ENCODE results near the gene CREB5.

Gene CREB5

DNA sequence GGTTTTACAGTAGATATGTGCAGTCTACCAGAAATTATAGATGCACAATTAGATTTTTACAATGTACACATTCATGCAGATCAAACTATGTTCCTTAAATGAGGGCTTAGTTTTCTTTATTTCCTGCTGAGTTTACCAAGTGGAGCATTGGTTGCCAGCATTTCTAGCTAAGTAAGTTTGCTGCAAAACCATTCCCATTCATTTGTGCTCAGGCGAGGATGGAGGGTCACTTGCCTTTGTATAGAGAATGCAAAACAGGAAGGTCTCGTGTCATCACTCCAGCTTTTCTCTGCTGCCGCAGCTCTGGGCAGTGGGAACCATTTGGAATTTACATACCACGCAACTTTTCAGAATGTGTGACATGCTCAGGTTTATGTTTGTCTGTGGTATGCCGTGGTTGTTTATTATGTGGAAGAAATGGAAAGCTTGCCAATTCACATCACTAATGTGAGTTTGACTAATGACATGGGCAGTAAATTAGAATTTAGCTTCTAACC is 347.2 kb downstream of the CREB5 start:
- Histone ChIP-seq H4K20me1 (ENCODE audit: insufficient read depth) (no peaks in the 10 kb centered on the region), H3K4me3 (IDR thresholded peaks at IDR 0.05; ENCODE audit: insufficient read depth, low read depth, low read length) (no peak overlapping the region), H2AFZ (ENCODE audit: low read depth) (no peak overlapping the region), H3K36me3 (ENCODE audit: insufficient read depth) (no peaks in the 10 kb centered on the region), H3K79me2 (ENCODE audit: insufficient read depth, low read depth) (no peaks in the 10 kb centered on the region), H3K9ac (no peak overlapping the region), H3K27ac (no peak overlapping the region), H3K4me1 (ENCODE audit: low read depth, poor library complexity, severe bottlenecking) (no peaks in the 10 kb centered on the region), H3K27me3 (ENCODE audit: insufficient read depth, low read depth) (no peaks in the 10 kb centered on the region), H3K4me2 (no peak overlapping the region)
- TF ChIP-seq, protein P1, sequence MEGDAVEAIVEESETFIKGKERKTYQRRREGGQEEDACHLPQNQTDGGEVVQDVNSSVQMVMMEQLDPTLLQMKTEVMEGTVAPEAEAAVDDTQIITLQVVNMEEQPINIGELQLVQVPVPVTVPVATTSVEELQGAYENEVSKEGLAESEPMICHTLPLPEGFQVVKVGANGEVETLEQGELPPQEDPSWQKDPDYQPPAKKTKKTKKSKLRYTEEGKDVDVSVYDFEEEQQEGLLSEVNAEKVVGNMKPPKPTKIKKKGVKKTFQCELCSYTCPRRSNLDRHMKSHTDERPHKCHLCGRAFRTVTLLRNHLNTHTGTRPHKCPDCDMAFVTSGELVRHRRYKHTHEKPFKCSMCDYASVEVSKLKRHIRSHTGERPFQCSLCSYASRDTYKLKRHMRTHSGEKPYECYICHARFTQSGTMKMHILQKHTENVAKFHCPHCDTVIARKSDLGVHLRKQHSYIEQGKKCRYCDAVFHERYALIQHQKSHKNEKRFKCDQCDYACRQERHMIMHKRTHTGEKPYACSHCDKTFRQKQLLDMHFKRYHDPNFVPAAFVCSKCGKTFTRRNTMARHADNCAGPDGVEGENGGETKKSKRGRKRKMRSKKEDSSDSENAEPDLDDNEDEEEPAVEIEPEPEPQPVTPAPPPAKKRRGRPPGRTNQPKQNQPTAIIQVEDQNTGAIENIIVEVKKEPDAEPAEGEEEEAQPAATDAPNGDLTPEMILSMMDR (conservative IDR thresholded peaks at IDR 0.05; ENCODE audit: low read depth, low read length): no peak

DNA sequence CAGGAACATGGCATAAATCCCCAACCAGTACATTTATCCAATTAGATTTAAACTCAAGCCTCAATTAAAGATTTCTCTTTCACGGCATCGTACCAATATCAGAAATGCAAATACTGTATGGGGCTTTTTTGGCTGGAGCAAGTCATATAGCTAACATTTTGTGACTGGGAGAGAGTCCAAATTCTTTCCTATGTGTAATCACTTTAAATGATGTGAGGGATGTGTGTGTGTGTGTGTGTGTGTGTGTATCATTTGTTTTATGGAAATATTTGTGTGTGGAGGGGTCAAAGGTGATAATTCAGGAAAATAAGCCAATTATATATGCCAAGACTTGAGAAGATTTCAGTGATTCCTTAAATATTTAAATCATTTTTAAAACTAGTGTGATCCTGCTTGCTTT is 349.2 kb downstream of the CREB5 start:
- Histone ChIP-seq H3K9ac (no peak overlapping the region), H3K36me3 (ENCODE audit: insufficient read depth) (no peaks in the 10 kb centered on the region), H3K27me3 (ENCODE audit: insufficient read depth, low read depth) (no peaks in the 10 kb centered on the region), H3K27ac (no peak overlapping the region), H3K4me1 (ENCODE audit: low read depth, poor library complexity, severe bottlenecking) (no peaks in the 10 kb centered on the region), H4K20me1 (ENCODE audit: insufficient read depth) (no peaks in the 10 kb centered on the region), H3K4me2 (no peak overlapping the region), H3K4me3 (IDR thresholded peaks at IDR 0.05; ENCODE audit: insufficient read depth, low read depth, low read length) (no peak overlapping the region), H2AFZ (ENCODE audit: low read depth) (no peak overlapping the region), H3K79me2 (ENCODE audit: insufficient read depth, low read depth) (no peaks in the 10 kb centered on the region)
- TF ChIP-seq, protein P1 (conservative IDR thresholded peaks at IDR 0.05; ENCODE audit: low read depth, low read length): no peak

DNA sequence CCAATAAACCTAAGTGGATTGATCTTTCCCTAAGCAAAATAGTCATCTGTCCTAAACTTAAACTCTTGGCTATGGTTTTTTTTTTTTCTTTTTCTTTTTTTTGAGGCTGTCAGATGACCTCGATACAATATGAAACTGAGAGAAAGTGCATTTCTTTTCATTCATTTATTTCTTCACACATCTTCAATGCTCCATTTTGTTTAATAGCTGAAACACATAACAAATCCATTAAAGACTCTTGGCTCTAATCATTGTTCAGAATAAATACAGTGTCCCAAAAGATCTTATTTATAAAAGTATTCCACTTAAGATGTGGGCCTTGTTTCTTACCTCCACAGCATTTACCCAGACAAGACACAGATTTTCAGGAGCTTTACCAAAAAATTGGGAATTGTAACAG is 350.3 kb downstream of the CREB5 start:
- TF ChIP-seq, protein P1 (conservative IDR thresholded peaks at IDR 0.05; ENCODE audit: low read depth, low read length): no peak
- Histone ChIP-seq H3K4me1 (ENCODE audit: low read depth, poor library complexity, severe bottlenecking) (no peaks in the 10 kb centered on the region), H2AFZ (ENCODE audit: low read depth) (no peak overlapping the region)

DNA sequence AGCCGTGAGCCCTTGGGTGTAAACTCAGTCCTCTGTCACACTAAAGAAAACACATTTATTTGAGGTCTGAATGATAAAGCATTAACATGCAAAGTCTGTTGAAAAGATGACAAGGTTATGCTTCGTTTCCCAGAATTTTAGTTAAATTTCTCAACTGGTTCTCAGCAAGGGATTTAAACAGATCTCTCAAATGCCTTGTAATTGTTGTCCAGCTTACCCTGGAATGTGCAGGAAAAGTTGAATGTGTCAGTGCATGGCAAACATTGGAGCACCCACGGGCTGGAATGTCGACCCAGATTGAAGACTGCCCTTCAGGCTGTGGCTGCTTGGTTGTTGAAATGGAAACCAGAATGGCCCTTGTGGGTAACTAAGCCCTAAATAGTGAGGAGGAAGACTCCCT is 354.0 kb downstream of the CREB5 start:
- Histone ChIP-seq H3K36me3 (ENCODE audit: insufficient read depth) (no peaks in the 10 kb centered on the region), H3K4me3 (IDR thresholded peaks at IDR 0.05; ENCODE audit: insufficient read depth, low read depth, low read length) (no peak overlapping the region), H2AFZ (ENCODE audit: low read depth) (no peak overlapping the region), H3K27ac (no peak overlapping the region), H3K9ac (no peak overlapping the region), H3K4me1 (ENCODE audit: low read depth, poor library complexity, severe bottlenecking) (no peaks in the 10 kb centered on the region), H3K4me2 (no peak overlapping the region), H4K20me1 (ENCODE audit: insufficient read depth) (no peaks in the 10 kb centered on the region), H3K79me2 (ENCODE audit: insufficient read depth, low read depth) (no peaks in the 10 kb centered on the region), H3K27me3 (ENCODE audit: insufficient read depth, low read depth) (no peaks in the 10 kb centered on the region)
- TF ChIP-seq, protein P1 (conservative IDR thresholded peaks at IDR 0.05; ENCODE audit: low read depth, low read length): no peak

More for the DNA sequence above, 350.3 kb downstream of the CREB5 start:
- H3K4me2 ChIP-seq: no peak overlapping the region
- no peak overlapping the region for H3K4me3 ChIP-seq (IDR thresholded peaks at IDR 0.05; ENCODE audit: insufficient read depth, low read depth, low read length)
- H3K27ac ChIP-seq: no peak overlapping the region
- no peak overlapping the region for H3K9ac ChIP-seq
- no peaks in the 10 kb centered on the region for H3K79me2 ChIP-seq (ENCODE audit: insufficient read depth, low read depth)
- H3K36me3 ChIP-seq (ENCODE audit: insufficient read depth): no peaks in the 10 kb centered on the region
- H3K27me3 ChIP-seq (ENCODE audit: insufficient read depth, low read depth): no peaks in the 10 kb centered on the region
- H4K20me1 ChIP-seq (ENCODE audit: insufficient read depth): no peaks in the 10 kb centered on the region
